Ishikawa (cell line): ENCODE data around the gene CDC42BPA.

Experiments used
- CEBPB ChIP-seq: IDR thresholded peaks from 2 replicates; pipeline ENCODE4 v1.6.1; 2012
- CREB1 ChIP-seq: IDR thresholded peaks from 2 replicates; pipeline ENCODE4 v1.6.1; 2012; ENCODE audit warnings: low read depth
- EGR1 ChIP-seq: IDR thresholded peaks from 2 replicates; pipeline ENCODE4 v1.6.1; 2012
- EP300 ChIP-seq: IDR thresholded peaks from 2 replicates; pipeline ENCODE4 v1.6.1; 2012; ENCODE audit warnings: borderline replicate concordance
- FOXM1 ChIP-seq: IDR thresholded peaks from 2 replicates; pipeline ENCODE4 v1.6.1; 2012; ENCODE audit warnings: low read depth, borderline replicate concordance
- NFIC ChIP-seq: IDR thresholded peaks from 2 replicates; pipeline ENCODE4 v1.6.1; 2012
- RAD21 ChIP-seq: IDR thresholded peaks from 2 replicates; pipeline ENCODE4 v1.6.1; 2012; ENCODE audit warnings: low read depth
- TAF1 ChIP-seq: IDR thresholded peaks from 2 replicates; pipeline ENCODE4 v1.6.1; 2012; ENCODE audit warnings: low read depth, mild to moderate bottlenecking
- TCF12 ChIP-seq: IDR thresholded peaks from 2 replicates; pipeline ENCODE4 v1.6.1; 2012; ENCODE audit warnings: low read depth
- TEAD4 ChIP-seq: IDR thresholded peaks from 2 replicates; pipeline ENCODE4 v1.6.1; 2012
- YY1 ChIP-seq: IDR thresholded peaks from 2 replicates; pipeline ENCODE4 v1.6.1; 2012; ENCODE audit warnings: low read depth
- ZBTB7A ChIP-seq: IDR thresholded peaks from 2 replicates; pipeline ENCODE4 v1.6.1; 2012; ENCODE audit warnings: low read depth
- TF ChIP-seq, protein P1 (sequence below): IDR thresholded peaks from 2 replicates; pipeline ENCODE4 v1.6.1; 2012
- TF ChIP-seq, protein P2 (sequence below): IDR thresholded peaks from 2 replicates; pipeline ENCODE4 v1.6.1; 2012
- TF ChIP-seq, protein P3 (sequence below): IDR thresholded peaks from 2 replicates; pipeline ENCODE4 v1.6.1; 2012; ENCODE audit warnings: low read depth, mild to moderate bottlenecking

Gene CDC42BPA

DNA sequence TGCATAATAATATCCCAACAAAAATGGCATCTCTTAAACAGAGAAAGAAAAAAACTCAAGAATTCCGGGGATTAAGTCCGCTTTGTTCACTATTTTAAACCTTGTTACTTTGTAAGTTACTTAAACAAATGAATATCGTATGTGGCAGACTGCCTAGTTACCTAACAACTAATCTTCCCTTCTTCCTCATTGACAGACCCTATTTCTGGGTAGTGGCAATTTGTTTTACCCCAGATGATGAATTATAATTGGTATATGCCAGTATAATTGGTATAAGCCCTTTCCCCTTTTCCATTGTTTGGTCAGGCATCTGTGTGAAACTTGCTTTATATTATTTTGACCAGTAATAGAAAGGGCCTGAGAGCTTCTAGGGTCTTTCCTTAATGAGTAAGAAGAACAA, 52.4 kb downstream of the CDC42BPA start:
- no peak for TF ChIP-seq TCF12

DNA sequence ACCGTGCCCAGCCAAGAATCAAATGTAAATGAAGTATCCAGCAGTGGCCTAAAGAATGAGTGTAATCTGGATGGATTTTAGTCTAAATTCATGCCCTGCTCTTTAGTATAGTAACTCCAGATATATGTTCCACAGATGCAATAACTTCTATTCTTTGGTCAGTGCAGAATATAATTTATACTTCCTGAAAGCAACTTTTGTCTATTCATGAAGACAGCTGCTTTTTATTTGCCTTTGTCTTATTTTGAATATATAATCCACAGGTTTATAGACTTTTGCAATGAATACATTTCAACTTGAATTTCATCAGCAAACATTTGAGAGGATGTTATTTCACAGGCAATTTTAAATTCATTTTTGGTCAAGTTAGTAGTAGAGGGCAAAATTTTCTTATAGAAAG, 54.4 kb downstream of the CDC42BPA start:
- TF ChIP-seq RAD21, result no peak
- no peak for TF ChIP-seq TEAD4
- TF ChIP-seq EGR1, result no peak
- no peak for TF ChIP-seq CEBPB
- TF ChIP-seq EP300, result no peak
- TF ChIP-seq YY1, result no peak
- TF ChIP-seq NFIC, result no peak
- TF ChIP-seq TAF1, result no peak
- TF ChIP-seq, protein P1, sequence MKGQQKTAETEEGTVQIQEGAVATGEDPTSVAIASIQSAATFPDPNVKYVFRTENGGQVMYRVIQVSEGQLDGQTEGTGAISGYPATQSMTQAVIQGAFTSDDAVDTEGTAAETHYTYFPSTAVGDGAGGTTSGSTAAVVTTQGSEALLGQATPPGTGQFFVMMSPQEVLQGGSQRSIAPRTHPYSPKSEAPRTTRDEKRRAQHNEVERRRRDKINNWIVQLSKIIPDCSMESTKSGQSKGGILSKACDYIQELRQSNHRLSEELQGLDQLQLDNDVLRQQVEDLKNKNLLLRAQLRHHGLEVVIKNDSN, result no peak
- no peak for TF ChIP-seq TCF12
- no peak for TF ChIP-seq CREB1
- TF ChIP-seq, protein P2, sequence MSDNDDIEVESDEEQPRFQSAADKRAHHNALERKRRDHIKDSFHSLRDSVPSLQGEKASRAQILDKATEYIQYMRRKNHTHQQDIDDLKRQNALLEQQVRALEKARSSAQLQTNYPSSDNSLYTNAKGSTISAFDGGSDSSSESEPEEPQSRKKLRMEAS, result no peak
- no peak for TF ChIP-seq ZBTB7A
- TF ChIP-seq, protein P3, sequence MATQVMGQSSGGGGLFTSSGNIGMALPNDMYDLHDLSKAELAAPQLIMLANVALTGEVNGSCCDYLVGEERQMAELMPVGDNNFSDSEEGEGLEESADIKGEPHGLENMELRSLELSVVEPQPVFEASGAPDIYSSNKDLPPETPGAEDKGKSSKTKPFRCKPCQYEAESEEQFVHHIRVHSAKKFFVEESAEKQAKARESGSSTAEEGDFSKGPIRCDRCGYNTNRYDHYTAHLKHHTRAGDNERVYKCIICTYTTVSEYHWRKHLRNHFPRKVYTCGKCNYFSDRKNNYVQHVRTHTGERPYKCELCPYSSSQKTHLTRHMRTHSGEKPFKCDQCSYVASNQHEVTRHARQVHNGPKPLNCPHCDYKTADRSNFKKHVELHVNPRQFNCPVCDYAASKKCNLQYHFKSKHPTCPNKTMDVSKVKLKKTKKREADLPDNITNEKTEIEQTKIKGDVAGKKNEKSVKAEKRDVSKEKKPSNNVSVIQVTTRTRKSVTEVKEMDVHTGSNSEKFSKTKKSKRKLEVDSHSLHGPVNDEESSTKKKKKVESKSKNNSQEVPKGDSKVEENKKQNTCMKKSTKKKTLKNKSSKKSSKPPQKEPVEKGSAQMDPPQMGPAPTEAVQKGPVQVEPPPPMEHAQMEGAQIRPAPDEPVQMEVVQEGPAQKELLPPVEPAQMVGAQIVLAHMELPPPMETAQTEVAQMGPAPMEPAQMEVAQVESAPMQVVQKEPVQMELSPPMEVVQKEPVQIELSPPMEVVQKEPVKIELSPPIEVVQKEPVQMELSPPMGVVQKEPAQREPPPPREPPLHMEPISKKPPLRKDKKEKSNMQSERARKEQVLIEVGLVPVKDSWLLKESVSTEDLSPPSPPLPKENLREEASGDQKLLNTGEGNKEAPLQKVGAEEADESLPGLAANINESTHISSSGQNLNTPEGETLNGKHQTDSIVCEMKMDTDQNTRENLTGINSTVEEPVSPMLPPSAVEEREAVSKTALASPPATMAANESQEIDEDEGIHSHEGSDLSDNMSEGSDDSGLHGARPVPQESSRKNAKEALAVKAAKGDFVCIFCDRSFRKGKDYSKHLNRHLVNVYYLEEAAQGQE, result no peak
- no peak for TF ChIP-seq FOXM1

DNA sequence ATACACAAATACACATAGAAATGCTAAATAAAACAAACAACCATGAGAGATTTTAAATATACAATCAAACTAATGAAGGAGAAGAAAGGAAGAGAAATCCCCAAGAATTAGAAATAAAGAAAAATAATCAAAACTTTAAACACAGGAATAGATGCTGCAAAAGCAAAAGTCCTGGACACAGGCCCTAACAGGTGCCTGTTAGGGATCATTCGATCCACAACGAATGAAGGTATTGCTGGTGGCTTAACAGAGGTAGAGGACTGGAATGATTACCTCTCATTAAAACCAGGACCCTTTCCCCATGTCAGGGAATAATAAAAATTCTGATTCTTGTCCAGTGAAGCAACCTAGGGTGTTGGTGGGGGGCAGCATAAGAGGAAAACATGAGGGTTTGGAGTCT, 56.8 kb downstream of the CDC42BPA start:
- TF ChIP-seq, protein P3, result no peak
- no peak for TF ChIP-seq TAF1
- no peak for TF ChIP-seq TCF12
- no peak for TF ChIP-seq NFIC
- no peak for TF ChIP-seq RAD21
- TF ChIP-seq YY1, result no peak
- TF ChIP-seq CEBPB, result no peak
- TF ChIP-seq FOXM1, result no peak
- TF ChIP-seq EGR1, result no peak
- no peak for TF ChIP-seq TEAD4
- TF ChIP-seq, protein P2, result no peak
- no peak for TF ChIP-seq CREB1
- TF ChIP-seq, protein P1, result no peak
- TF ChIP-seq EP300, result no peak
- no peak for TF ChIP-seq ZBTB7A

DNA sequence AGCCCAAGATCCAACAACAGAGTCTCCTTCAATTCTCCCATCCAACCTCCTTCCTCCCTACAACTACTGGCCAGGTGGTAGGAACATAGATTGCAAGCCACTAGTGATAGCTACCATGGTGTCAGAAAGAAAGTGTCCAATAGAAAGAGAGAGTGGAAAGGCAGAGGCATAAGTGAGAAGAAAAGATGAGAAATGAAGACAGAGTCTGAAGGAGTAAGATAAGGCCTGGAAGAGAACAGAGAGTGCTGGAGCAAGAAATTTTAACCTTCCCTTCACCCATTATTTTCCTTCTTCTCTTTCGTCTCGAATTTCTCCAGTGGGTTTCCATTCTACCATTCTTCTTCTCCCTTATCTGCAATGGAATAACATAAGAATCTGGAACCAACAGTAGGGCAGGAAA, 57.9 kb downstream of the CDC42BPA start:
- TF ChIP-seq, protein P1, result no peak
- TF ChIP-seq EP300 (no peak), NFIC (no peak), TEAD4 (no peak), FOXM1 (no peak), CEBPB (no peak), RAD21 (no peak), TAF1 (no peak), YY1 (no peak)
- TF ChIP-seq, protein P3, result no peak
- TF ChIP-seq, protein P2, result no peak
